Fibroblast of skin of right quadriceps (primary cell): ENCODE results near the gene ADAMTS5.
A peak's percentile ranks its signal among the peaks of the same experiment; 100 is the strongest.

Experiments
- DNase-seq: peaks from one replicate; pipeline ENCODE4 v3.0.0-alpha.2; 2013

ADAMTS5 gene

GRCh38 chr21:26967062-26967913 is at the start of gene ADAMTS5:
Gene ADAMTS5 (minus strand): TSS chr21:26967088. CDS start chr21:26966391, 697 bp downstream.
- DNase-seq: peak; percentile 76

GRCh38 chr21:27001526-27001925 is 34.6 kb upstream of the ADAMTS5 start:
- DNase-seq: no peak

- DNase-seq: no peak
Observed at GRCh38 chr21:26983576-26983975, 16.7 kb upstream of the ADAMTS5 start.

- peak; percentile 31 for DNase-seq
Observed at GRCh38 chr21:26982767-26983166, 15.9 kb upstream of the ADAMTS5 start.

GRCh38 chr21:26977746-26978145 is 10.9 kb upstream of the ADAMTS5 start:
- DNase-seq: peak; percentile 66

GRCh38 chr21:26973226-26973625 is 6.3 kb upstream of the ADAMTS5 start:
- DNase-seq: no peak

- no peak for DNase-seq
Observed at GRCh38 chr21:26972192-26972591, 5.3 kb upstream of the ADAMTS5 start.

GRCh38 chr21:26969971-26970725 is 3.3 kb upstream of the ADAMTS5 start:
- DNase-seq: no peak

- no peak for DNase-seq
Observed at GRCh38 chr21:26966649-26967061, 233 bp downstream of the ADAMTS5 start.

- DNase-seq: no peak
Observed at GRCh38 chr21:26965907-26966581, 844 bp downstream of the ADAMTS5 start.

GRCh38 chr21:26965040-26965906 is 1.6 kb downstream of the ADAMTS5 start:
- DNase-seq: peak; percentile 34

- peak; percentile 66 for DNase-seq
Observed at GRCh38 chr21:26964170-26964778, 2.6 kb downstream of the ADAMTS5 start.

- peak; percentile 82 for DNase-seq
Observed at GRCh38 chr21:26962621-26963181, 4.2 kb downstream of the ADAMTS5 start.

GRCh38 chr21:26961698-26962097 is 5.2 kb downstream of the ADAMTS5 start:
- no peak for DNase-seq

GRCh38 chr21:26958788-26959187 is 8.1 kb downstream of the ADAMTS5 start:
- no peak for DNase-seq

GRCh38 chr21:26956813-26957212 is 10.1 kb downstream of the ADAMTS5 start:
- no peak for DNase-seq

- DNase-seq: no peak
Observed at GRCh38 chr21:26956216-26956615, 10.7 kb downstream of the ADAMTS5 start.

GRCh38 chr21:26954662-26955121 is 12.2 kb downstream of the ADAMTS5 start:
- DNase-seq: peak; percentile 72

GRCh38 chr21:26952374-26953066 is 14.4 kb downstream of the ADAMTS5 start:
- DNase-seq: peak; percentile 47

GRCh38 chr21:26949830-26950229 is 17.1 kb downstream of the ADAMTS5 start:
- DNase-seq: no peak

GRCh38 chr21:26948194-26948593 is 18.7 kb downstream of the ADAMTS5 start:
- no peak for DNase-seq
